ENCODE results near the gene VEGFD. TPM values are rescaled to one million over a fixed set of nuclear protein-coding genes. Genes with fewer than 3 reads are reported as not detected.
A peak's percentile ranks its signal among the peaks of the same experiment; 100 is the strongest.

Gene VEGFD
- total RNA-seq, 1 donor from 2014 or later = 80.1 TPM

GRCh38 chrX:15391850-15392249 lies 7.6 kb upstream of the VEGFD start:
- DNase-seq = no peak
- Histone ChIP-seq H3K27me3 (no peaks in the 10 kb centered on the region), H3K36me3 (no peaks in the 10 kb centered on the region), H3K4me1 (no peaks in the 10 kb centered on the region), H3K4me3 (no peak overlapping the region), H3K9me3 (no peaks in the 10 kb centered on the region), H3K27ac (no peak overlapping the region)
- no peak for TF ChIP-seq CTCF (IDR thresholded peaks at IDR 0.05)
- intact Hi-C loops (cut with DNase I) = no loop called here
- no peak for ATAC-seq

- H3K4me3 ChIP-seq = peak overlapping the region; percentile 32
- no peaks in the 10 kb centered on the region for H3K9me3 ChIP-seq
- no peaks in the 10 kb centered on the region for H3K27me3 ChIP-seq
- DNase-seq (no peak), ATAC-seq (no peak)
- intact Hi-C loops (cut with DNase I) = no loop called here
- H3K4me1 ChIP-seq = no peaks in the 10 kb centered on the region
- H3K36me3 ChIP-seq = no peaks in the 10 kb centered on the region
- no peak for TF ChIP-seq CTCF (IDR thresholded peaks at IDR 0.05)
- no peak overlapping the region for H3K27ac ChIP-seq
Measured at GRCh38 chrX:15382813-15383212, 1.4 kb downstream of the VEGFD start.

- Histone ChIP-seq H3K36me3 (no peaks in the 10 kb centered on the region), H3K27me3 (no peaks in the 10 kb centered on the region), H3K4me3 (no peak overlapping the region), H3K27ac (no peak overlapping the region), H3K4me1 (no peaks in the 10 kb centered on the region), H3K9me3 (no peaks in the 10 kb centered on the region)
- intact Hi-C loops (cut with DNase I) = no loop called here
- no peak for TF ChIP-seq CTCF (IDR thresholded peaks at IDR 0.05)
- DNase-seq (no peak), ATAC-seq (no peak)
Measured at GRCh38 chrX:15376956-15377355, 7.3 kb downstream of the VEGFD start.

GRCh38 chrX:15373976-15374375 lies 10.2 kb downstream of the VEGFD start:
- no peaks in the 10 kb centered on the region for H3K36me3 ChIP-seq
- TF ChIP-seq CTCF (IDR thresholded peaks at IDR 0.05) = no peak
- intact Hi-C loops (cut with DNase I) = no loop called here
- DNase-seq (no peak), ATAC-seq (no peak)
- H3K27ac ChIP-seq = no peak overlapping the region
- no peaks in the 10 kb centered on the region for H3K27me3 ChIP-seq
- no peaks in the 10 kb centered on the region for H3K9me3 ChIP-seq
- no peaks in the 10 kb centered on the region for H3K4me1 ChIP-seq
- H3K4me3 ChIP-seq = no peak overlapping the region

GRCh38 chrX:15366506-15367352 lies 17.5 kb downstream of the VEGFD start:
- no peaks in the 10 kb centered on the region for H3K9me3 ChIP-seq
- DNase-seq = no peak
- no peaks in the 10 kb centered on the region for H3K27me3 ChIP-seq
- TF ChIP-seq CTCF (IDR thresholded peaks at IDR 0.05) = no peak
- ATAC-seq = peak; percentile 65
- intact Hi-C loops (cut with DNase I) = no loop called here
- no peak overlapping the region for H3K4me3 ChIP-seq
- H3K36me3 ChIP-seq = no peaks in the 10 kb centered on the region
- no peak overlapping the region for H3K27ac ChIP-seq
- H3K4me1 ChIP-seq = no peaks in the 10 kb centered on the region
